Stimulated activated naive CD8-positive, alpha-beta T cell treated with anti-CD3 and anti-CD28 coated beads, Interleukin-15, amount 100 ng/mL, for 72 hours (primary cell): Measurements from ENCODE around the gene WNK2.

Source experiments
- ATAC-seq: fragments of 150-1000 bp; cut with Tn5 transposase; 2 replicates; pipeline ENCODE4 v1.10.0; 2021; ENCODE audit warnings: mild to moderate bottlenecking, moderate library complexity
- DNase-seq, 2 donors: peaks; one replicate each; pipeline ENCODE4 v3.0.0; 2021 to 2022
- H3K27ac Mint-ChIP-seq, 2 donors: one replicate each; pipeline ENCODE4 v1.8.0; 2022; ENCODE audit warnings: mild to moderate bottlenecking in 2 of 2, mixed read lengths in 2 of 2, moderate library complexity in 2 of 2
- H3K27me3 Mint-ChIP-seq: one replicate; pipeline ENCODE4 v1.8.0; 2022; ENCODE audit warnings: mixed read lengths
- H3K4me1 Mint-ChIP-seq: one replicate; pipeline ENCODE4 v1.8.0; 2022; ENCODE audit warnings: mild to moderate bottlenecking, mixed read lengths
- H3K4me3 Mint-ChIP-seq, 2 donors: one replicate each; pipeline ENCODE4 v1.8.0; 2022; ENCODE audit warnings: mild to moderate bottlenecking in 2 of 2, mixed read lengths in 2 of 2, moderate library complexity in 1 of 2
- H3K9me3 Mint-ChIP-seq, 2 donors: one replicate each; pipeline ENCODE4 v1.8.0; 2022; ENCODE audit warnings: mixed read lengths in 2 of 2

Gene WNK2

GRCh38 chr9:93200449-93200742 lies 16.5 kb downstream of the WNK2 start:
- Mint-ChIP-seq H3K27me3 (no peaks in the 10 kb centered on the region), H3K9me3 (no peaks in the 10 kb centered on the region), H3K4me3 (no peak overlapping the region), H3K27ac (no peak overlapping the region), H3K4me1 (peaks cover 6% of the 10 kb centered on the region)
- ATAC-seq (no peak), DNase-seq (no peak)

DNA sequence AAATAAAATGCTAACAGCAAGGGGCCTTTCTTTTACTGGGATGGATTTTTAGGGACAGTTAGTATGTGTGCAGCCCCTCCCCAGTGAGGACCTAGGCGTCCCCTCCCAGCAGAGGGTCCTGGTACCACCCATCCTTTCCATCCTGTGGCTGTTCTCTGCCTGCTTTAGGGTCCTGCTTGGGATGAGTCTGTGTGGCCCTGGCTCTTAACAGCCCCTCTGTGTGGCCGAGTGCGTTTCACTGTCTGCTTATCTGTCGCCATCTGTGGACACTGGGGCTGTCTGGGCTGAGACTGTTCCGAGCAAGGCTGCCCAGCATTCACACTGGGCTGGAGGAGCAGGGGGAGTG lies 17.0 kb downstream of the WNK2 start:
- ATAC-seq (no peak), DNase-seq (no peak)
- Mint-ChIP-seq H3K4me3 (no peak overlapping the region), H3K4me1 (peaks cover 6% of the 10 kb centered on the region), H3K27ac (no peak overlapping the region), H3K27me3 (no peaks in the 10 kb centered on the region), H3K9me3 (no peaks in the 10 kb centered on the region)

GRCh38 chr9:93203026-93203717 lies 19.2 kb downstream of the WNK2 start:
- Mint-ChIP-seq H3K27me3 (no peaks in the 10 kb centered on the region), H3K4me3 (no peak overlapping the region), H3K9me3 (peaks cover 0 to under 1% of the 10 kb centered on the region in 2 donors), H3K4me1 (peaks cover 6% of the 10 kb centered on the region), H3K27ac (peak overlapping the region in 1 of 2 donors; percentile 38)
- no peak for DNase-seq
- ATAC-seq: no peak

DNA sequence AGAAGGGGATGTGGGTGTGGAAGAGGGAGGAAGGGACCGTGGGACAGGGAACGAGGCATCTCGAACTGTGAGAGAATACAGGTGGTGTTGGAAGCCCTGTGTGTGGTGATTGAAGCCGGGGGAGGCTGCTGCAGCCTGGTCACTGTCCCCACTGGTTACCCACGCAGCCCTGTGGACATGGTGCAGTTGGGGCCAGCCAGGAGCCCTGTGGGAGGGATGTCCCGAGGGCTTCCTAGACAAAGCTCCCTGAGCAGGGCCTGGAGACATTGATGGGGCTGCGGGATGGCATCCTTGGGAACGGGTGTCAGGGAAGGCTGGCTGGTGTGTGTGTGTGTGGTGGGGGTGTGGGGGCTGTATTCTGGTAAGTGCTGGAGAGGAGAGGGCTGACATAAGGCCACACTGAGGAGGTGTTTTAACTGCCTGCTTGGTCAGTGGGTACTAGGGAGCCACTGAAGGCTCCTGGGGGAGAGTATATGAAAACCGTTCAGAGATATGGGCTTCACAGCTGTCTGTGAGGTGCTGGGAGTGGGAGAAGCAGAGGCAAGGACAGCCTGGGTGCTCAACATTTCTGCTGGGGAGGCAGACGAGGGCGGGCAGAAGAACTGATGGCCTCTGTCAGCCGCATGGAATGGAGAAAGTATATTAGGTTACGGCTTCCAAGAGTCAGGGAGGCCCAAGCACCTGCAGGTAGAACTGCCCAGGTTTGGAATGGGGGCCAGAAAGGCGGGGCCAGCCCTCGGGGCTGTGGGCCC lies 20.0 kb downstream of the WNK2 start:
- ATAC-seq (no peak), DNase-seq (no peak)
- Mint-ChIP-seq H3K4me1 (peaks cover 6% of the 10 kb centered on the region), H3K27me3 (no peaks in the 10 kb centered on the region), H3K9me3 (peaks cover 6 to 7% of the 10 kb centered on the region in 2 donors), H3K27ac (peak overlapping the region in 1 of 2 donors; percentile 38), H3K4me3 (no peak overlapping the region)

GRCh38 chr9:93204470-93205043 lies 20.6 kb downstream of the WNK2 start:
- H3K27ac Mint-ChIP-seq: no peak overlapping the region
- DNase-seq (no peak), ATAC-seq (no peak)
- no peak overlapping the region for H3K4me3 Mint-ChIP-seq
- no peaks in the 10 kb centered on the region for H3K27me3 Mint-ChIP-seq
- H3K4me1 Mint-ChIP-seq: peaks cover 6% of the 10 kb centered on the region
- H3K9me3 Mint-ChIP-seq: peaks cover 6 to 7% of the 10 kb centered on the region in 2 donors

GRCh38 chr9:93205045-93205768 lies 21.3 kb downstream of the WNK2 start:
- peak; percentile 49 for ATAC-seq
- peaks cover 6 to 7% of the 10 kb centered on the region in 2 donors for H3K9me3 Mint-ChIP-seq

GRCh38 chr9:93205896-93206575 lies 22.1 kb downstream of the WNK2 start:
- no peaks in the 10 kb centered on the region for H3K27me3 Mint-ChIP-seq
- no peak overlapping the region for H3K4me3 Mint-ChIP-seq
- H3K9me3 Mint-ChIP-seq: peaks cover 6 to 7% of the 10 kb centered on the region in 2 donors
- H3K27ac Mint-ChIP-seq: no peak overlapping the region
- peaks cover 6% of the 10 kb centered on the region for H3K4me1 Mint-ChIP-seq
- ATAC-seq (no peak), DNase-seq (no peak)

More at GRCh38 chr9:93205045-93205768, 21.3 kb downstream of the WNK2 start:
- H3K4me3 Mint-ChIP-seq: no peak overlapping the region
- H3K4me1 Mint-ChIP-seq: peaks cover 6% of the 10 kb centered on the region
- no peak for DNase-seq
- no peak overlapping the region for H3K27ac Mint-ChIP-seq
- no peaks in the 10 kb centered on the region for H3K27me3 Mint-ChIP-seq

DNA sequence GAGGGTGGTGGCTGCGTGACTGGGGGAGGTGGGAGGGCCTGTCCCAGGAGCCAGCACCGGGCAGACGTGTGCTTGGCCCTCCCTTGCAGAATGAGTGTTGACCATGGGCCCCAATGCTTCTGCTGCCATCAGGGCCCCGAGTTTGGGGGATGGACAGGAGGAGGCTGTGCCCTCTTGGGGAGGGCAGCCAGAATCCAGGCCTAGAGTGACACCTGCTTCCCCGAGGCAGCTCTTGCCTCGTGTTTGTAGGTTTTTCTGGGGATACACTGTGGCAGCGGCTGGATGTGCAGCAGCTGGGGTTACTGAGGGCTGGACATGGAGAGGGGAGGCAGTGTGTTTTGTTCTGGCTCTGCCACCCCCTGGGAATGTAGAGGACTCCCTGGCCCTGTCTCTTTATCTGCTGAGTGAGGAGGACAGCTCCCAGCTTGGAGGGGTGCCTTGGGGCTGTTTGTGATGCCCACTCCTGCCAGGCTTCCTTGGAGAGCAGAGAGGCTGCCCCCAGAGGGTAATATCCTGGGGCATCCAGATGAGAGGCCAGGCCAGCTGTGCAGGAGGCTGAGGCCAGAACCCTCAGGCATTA lies 22.7 kb downstream of the WNK2 start:
- peaks cover 6% of the 10 kb centered on the region for H3K4me1 Mint-ChIP-seq
- no peak for ATAC-seq
- no peak overlapping the region for H3K27ac Mint-ChIP-seq
- DNase-seq: no peak
- H3K4me3 Mint-ChIP-seq: no peak overlapping the region
- H3K9me3 Mint-ChIP-seq: peaks cover 6 to 7% of the 10 kb centered on the region in 2 donors
- H3K27me3 Mint-ChIP-seq: no peaks in the 10 kb centered on the region

DNA sequence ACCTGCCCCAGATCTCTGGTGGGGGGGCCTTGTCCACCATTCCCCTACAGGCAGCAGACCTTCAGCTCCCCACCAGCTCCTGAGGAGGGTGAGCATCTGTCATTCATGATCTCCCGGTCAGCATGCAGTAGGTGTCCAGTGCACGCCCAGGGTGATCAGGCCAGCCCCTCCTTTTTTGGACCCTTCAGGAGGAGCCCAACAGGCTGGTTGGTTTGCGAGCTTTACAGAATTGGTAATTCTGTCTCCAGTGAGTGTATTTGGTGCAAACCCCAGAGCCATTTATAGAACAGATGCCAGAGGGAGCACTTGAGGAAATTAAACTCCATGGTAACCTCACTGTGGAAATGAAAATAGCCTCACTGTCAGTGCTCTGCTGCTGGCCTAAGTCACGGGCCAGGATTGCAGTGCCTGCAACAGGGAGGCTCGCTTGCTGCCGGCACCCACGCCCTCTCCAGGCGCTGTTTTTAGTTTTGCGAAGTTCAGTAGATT lies 23.4 kb downstream of the WNK2 start:
- ATAC-seq: no peak
- Mint-ChIP-seq H3K27me3 (no peaks in the 10 kb centered on the region), H3K9me3 (peaks cover 6 to 7% of the 10 kb centered on the region in 2 donors), H3K4me1 (peaks cover 6% of the 10 kb centered on the region), H3K27ac (no peak overlapping the region), H3K4me3 (no peak overlapping the region)
- no peak for DNase-seq

DNA sequence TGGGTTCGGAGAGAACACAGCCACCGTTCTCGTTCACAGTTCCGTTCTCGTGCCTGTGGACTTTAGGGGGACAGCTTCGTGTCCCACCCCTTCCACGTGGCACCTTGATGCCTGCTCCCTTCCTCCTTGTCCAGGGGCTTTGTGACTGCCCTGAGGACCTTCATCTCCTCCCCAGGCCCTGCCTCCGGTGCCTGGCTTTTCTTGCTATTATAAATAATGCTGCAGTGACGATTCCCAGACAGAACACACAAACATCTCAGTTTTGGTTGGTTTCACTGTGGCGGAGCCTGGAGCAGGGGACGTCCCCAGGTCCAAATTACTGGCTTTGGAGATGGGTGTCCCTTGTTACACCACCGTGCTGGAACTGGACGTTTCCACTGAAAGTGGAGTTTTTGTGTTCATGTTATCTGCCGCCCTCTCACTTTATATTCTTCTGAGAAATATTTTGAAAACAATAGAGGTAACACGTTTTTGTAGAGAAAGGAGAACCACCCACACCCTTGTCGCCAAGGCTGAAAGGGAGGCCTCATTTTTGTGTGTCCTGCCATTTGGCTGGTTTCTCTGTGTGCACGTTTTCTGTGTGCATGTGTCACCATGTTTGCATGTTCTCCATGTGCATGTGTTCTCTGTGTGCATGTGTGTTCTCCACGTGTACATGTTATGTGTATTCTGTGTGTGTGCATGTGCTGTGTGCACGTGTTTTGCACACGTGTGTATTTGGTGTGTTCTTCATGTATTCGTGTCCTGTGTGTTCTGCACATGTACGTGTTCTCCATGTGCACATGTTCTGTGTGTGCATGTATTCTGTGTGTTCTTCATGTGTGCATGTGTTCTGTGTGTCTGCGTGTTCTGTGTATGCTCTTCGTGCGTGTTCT lies 24.2 kb downstream of the WNK2 start:
- Mint-ChIP-seq H3K4me1 (peaks cover 6% of the 10 kb centered on the region), H3K4me3 (no peak overlapping the region), H3K9me3 (peaks cover 6 to 7% of the 10 kb centered on the region in 2 donors), H3K27me3 (no peaks in the 10 kb centered on the region), H3K27ac (no peak overlapping the region)
- ATAC-seq: no peak
- no peak for DNase-seq

DNA sequence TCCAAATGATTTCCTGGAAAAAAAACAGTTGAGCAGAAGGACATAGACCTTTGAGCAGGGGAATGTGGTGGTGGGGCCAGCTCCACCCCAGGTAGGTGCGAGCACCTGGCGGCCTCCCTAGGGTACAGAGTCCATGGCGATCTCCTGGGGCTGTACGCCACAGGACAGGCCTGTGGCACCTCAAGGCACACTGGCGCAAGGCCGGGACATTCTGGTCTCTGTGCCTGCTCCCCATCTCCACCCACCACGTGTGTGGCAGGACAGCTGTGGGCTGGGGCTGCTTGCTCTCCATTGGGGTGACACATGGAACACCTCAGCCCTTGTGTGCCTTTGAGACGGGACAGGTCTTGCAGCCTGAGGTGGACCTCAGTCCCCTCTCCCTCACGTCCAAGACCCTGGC lies 25.2 kb downstream of the WNK2 start:
- H3K27ac Mint-ChIP-seq: no peak overlapping the region
- H3K9me3 Mint-ChIP-seq: peaks cover 6 to 7% of the 10 kb centered on the region in 2 donors

DNA sequence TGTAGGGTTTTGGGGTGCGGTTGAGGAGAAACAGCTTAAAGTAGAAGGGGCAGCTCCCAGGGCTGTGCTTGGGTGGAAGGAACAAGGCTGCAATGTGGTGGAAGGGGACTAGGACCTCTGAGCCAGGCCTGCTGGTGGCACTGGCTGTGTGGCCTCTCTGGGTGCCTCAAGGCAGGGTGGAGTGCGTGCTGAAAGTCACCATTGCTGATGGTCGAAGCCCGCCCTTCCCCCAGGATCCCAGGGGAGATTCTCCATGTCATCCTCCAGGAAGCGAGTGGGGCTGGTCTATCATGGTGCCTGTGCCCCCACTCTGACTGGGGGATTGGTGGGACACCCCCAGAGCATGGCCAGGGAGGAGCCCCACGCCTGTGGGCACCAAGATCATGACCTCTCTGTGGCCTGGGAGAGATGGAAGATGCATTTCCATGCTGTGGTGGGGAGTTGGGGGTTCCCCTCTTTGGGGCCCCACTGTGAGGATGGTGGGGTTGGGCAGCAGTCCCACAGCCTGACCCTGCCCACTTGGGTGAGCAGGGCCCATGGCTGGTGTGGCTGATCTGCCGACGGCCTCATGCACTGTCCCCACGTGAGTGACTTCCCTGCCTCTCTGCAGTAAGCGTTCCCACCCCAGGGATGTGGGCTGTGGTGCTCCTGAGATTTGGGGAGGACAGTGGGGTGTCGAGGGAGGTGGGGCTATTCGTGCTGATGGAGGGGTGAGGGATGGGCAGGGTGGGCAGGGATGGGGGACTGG lies 25.8 kb downstream of the WNK2 start:
- ATAC-seq (no peak), DNase-seq (no peak)
- no peaks in the 10 kb centered on the region for H3K27me3 Mint-ChIP-seq
- H3K4me1 Mint-ChIP-seq: peaks cover 2% of the 10 kb centered on the region
- H3K9me3 Mint-ChIP-seq: peaks cover 6 to 7% of the 10 kb centered on the region in 2 donors
- no peak overlapping the region for H3K27ac Mint-ChIP-seq
- no peak overlapping the region for H3K4me3 Mint-ChIP-seq

More for the DNA sequence above, 25.2 kb downstream of the WNK2 start:
- no peak for ATAC-seq
- peaks cover 6% of the 10 kb centered on the region for H3K4me1 Mint-ChIP-seq
- H3K4me3 Mint-ChIP-seq: no peak overlapping the region
- no peaks in the 10 kb centered on the region for H3K27me3 Mint-ChIP-seq
- DNase-seq: no peak

DNA sequence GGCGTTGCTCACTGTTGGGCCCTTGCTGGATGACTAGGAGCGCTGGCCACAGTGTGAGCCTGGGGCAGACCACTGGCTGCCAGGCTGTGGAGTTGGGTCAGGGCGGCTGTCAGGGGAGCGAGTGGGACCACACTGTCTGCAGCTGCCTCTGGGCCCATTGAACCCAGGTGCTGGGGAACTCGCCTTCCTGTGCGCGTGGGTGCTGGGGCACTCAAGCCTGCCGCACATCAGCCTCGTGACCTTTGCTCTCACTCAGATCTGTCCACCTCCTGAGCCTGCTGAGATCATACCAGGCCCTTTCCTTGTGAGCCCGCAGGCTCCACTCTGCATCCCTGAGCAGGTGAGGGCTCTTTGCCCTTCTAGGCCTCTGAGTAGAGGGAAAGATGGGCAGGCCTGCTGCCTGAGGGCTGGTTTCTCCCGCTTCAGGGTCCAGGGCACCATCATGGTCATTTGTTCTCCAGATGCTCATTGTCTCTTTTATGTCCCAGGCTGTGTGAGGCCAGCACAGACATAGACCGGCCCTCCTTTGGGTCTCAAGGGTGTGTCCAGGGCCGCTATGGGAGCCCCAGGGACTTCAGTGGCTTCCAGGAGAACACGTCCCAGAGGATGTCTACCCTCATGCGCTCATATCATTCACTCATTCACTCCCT lies 26.5 kb downstream of the WNK2 start:
- Mint-ChIP-seq H3K27ac (no peak overlapping the region), H3K4me3 (no peak overlapping the region), H3K4me1 (no peaks in the 10 kb centered on the region), H3K27me3 (no peaks in the 10 kb centered on the region), H3K9me3 (peaks cover 7 to 8% of the 10 kb centered on the region in 2 donors)
- ATAC-seq: no peak
- DNase-seq: no peak
